GM21367 (cell line): ENCODE data around the gene DRC3.
"Not testable (repeated sequence)": the region's sequence is repeated elsewhere in the genome, so short reads cannot be mapped to it uniquely, and the experiment has no call there.

Source experiments
- ATAC-seq: cut with Tn5 transposase; IDR thresholded peaks from one replicate; pipeline ENCODE4 v1.9.1; 2021; ENCODE audit not compliant: unreplicated experiment

Gene DRC3

GRCh38 chr17:17989618-17990017 lies 17.0 kb downstream of the DRC3 start:
- no peak for ATAC-seq

- no peak for ATAC-seq
Observed at GRCh38 chr17:17990282-17990681, 17.6 kb downstream of the DRC3 start.

GRCh38 chr17:17993366-17993765 lies 20.7 kb downstream of the DRC3 start:
- ATAC-seq: no peak

- no peak for ATAC-seq
Observed at GRCh38 chr17:17993852-17994251, 21.2 kb downstream of the DRC3 start.

GRCh38 chr17:17994271-17995069 lies 21.8 kb downstream of the DRC3 start:
- ATAC-seq: no peak

- ATAC-seq: not testable (repeated sequence)
Observed at GRCh38 chr17:17995887-17996286, 23.2 kb downstream of the DRC3 start.

GRCh38 chr17:17998934-17999333 lies 26.3 kb downstream of the DRC3 start:
- no peak for ATAC-seq

- no peak for ATAC-seq
Observed at GRCh38 chr17:17999364-18000029, 26.8 kb downstream of the DRC3 start.

GRCh38 chr17:18000030-18000408 lies 27.4 kb downstream of the DRC3 start:
- no peak for ATAC-seq

GRCh38 chr17:18002171-18002570 lies 29.5 kb downstream of the DRC3 start:
- no peak for ATAC-seq

GRCh38 chr17:18004345-18004744 lies 31.7 kb downstream of the DRC3 start:
- no peak for ATAC-seq

GRCh38 chr17:18004884-18005305 lies 32.2 kb downstream of the DRC3 start:
- ATAC-seq: no peak

GRCh38 chr17:18005496-18005895 lies 32.8 kb downstream of the DRC3 start:
- ATAC-seq: no peak

GRCh38 chr17:18006495-18007239 lies 34.0 kb downstream of the DRC3 start:
- no peak for ATAC-seq

- ATAC-seq: no peak
Observed at GRCh38 chr17:18008496-18009268, 36.0 kb downstream of the DRC3 start.

GRCh38 chr17:18009609-18010420 lies 37.2 kb downstream of the DRC3 start:
- ATAC-seq: no peak

GRCh38 chr17:18011286-18011685 lies 38.6 kb downstream of the DRC3 start:
- ATAC-seq: no peak

GRCh38 chr17:18014006-18014405 lies 41.3 kb downstream of the DRC3 start:
- ATAC-seq: no peak

- no peak for ATAC-seq
Observed at GRCh38 chr17:18015593-18015992, 42.9 kb downstream of the DRC3 start.

- ATAC-seq: no peak
Observed at GRCh38 chr17:18016426-18016825, 43.8 kb downstream of the DRC3 start.
